Endothelial cell of hepatic sinusoid (primary cell): ENCODE results near the gene GPR149.

Experiments used
- in situ Hi-C: cut with HindIII; loops from 2 replicates; pipeline ENCODE4 v1.10.0; 2017; ENCODE audit warnings: low sequenced_read_pairs

The GPR149 gene

GRCh38 chr3:154349223-154349622, 80.8 kb downstream of the GPR149 start:
- in situ Hi-C loops = no loop called here

DNA sequence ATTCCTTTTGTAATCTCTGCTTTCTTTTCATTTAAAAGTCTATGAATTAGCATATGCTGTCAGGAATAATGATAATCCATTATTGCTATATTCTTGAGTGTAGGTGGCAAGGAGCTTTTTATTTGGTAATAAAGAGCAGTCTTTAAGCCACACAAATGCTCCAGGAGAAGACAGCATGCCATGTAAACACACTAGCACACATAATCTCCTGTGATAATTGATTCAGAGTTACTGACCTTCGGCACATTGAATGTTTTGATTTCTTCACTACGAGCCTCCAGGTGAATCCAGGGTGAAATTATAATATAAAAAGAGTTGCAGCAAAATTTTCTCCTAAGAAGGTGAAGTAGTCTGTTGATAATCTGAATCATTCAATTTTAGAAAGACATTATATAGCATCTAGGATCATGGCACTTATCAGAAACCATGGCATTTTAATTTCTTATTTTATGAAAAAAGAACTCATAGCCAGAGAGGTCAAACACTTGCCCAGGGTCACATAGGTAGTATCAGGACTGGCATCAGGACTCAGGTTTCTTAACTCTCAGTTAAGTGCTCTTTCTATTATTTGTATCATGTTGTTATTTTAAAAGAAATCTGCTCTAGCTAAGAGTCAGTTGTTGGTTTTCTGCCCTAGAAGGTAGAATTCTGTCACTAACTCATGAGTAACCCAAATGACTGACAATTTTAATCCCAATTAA, 84.4 kb downstream of the GPR149 start:
- in situ Hi-C loops = no loop called here

DNA sequence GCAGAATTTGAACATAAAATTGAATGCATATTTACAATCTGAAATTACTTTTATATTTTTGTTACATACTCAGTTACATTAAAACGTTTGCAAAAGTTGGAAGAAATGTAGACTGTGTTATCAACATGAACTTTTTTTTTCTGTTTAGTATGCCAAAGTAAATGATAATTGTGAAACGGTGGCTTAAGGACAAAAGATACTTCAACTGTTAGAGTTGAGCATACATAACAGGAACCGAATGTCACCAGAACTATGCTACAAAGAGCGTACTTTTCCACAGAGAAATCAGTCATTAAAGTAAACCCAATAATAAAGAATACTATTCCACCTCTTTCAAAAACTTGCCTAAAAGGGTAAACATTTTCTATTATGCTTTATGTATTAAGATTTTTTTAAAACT, 91.4 kb downstream of the GPR149 start:
- in situ Hi-C loops = no loop called here

DNA sequence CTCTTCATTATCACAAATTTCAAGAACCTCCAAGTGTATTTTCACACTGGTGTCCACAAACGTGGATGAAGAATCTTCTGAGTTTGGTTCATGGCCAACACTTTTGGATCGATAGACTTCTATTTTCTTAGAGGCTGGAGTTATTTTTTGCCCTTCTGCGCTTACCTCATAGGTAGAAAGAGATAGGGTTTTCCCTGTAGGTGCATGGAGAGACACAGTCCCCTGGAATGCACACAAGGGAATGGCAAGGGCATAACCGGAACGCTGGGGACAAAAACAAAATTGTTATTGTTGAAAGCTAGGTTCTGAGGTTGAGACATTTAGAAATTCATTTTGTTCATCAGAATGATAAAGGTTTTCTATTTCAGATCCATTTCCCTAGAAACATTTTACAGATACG, 92.0 kb downstream of the GPR149 start:
- in situ Hi-C loops = no loop called here

DNA sequence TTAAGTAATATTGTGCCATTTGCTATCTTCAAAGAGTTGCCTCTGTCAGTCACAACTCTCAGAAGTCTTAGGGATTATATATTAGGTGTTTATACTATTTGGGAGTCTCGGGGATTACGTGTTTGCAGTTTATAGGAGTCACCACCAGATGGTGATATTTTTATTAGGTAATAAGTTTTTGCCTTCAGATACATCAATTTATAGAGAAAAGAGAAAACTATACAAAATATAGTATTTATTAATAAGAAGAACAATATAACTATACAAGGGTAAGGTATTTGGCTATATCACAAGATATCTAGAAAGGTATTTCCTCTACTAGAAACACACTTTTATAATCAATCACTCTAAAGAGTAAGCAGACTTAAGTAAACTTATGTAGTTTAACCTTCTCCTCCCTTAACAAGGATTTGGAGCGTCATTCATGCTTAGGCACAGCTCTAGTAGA, 95.0 kb downstream of the GPR149 start:
- in situ Hi-C loops = no loop called here

- in situ Hi-C loops = no loop called here
Measured at GRCh38 chr3:154327871-154328270, 102.1 kb downstream of the GPR149 start.

GRCh38 chr3:154324919-154325318, 105.1 kb downstream of the GPR149 start:
- in situ Hi-C loops = no loop called here

DNA sequence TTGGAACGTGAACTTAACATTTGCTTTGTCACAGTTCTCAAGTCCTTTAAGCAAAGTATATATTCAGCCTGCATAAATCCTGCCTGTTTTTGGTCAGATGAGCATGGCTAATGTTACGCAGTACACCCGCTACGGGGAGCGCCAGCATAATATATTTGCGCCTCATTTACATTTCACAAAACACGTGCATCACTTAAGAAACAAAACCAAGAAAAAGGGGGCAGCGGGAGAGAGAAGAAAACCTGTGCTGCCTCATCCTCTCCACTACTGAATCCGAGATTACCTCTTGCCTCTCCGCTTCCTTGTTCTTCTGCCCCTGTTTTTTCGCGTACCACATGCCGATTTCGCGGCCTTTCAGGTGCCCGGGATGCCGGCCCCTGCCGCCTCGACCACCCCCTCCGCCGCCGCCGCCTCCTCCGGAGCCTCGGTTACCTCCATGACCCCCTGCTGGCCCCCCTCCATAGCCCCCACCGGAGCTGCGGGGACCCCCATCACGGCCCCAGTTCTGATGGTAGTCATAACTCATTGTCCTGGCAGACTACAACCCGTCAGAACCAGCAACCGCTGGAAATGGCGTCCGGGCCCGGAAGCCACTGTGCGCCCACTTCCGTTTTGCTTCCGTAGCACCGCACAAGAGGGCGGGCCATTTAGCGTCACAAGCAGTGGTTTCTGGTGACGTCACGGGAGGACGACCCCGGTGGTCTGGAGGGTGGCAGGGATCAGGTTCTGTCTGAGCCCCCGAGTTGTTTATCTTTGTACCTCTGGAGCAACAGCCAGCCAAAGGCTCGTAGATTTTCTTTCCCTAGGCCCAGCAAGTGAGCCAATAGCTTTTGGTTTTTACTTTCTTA, 105.9 kb downstream of the GPR149 start, which contains the start of gene DHX36:
DHX36 (minus strand) TSS at position 597 of the 848 bp plus-strand sequence; CDS start at position 526, 71 bp downstream.
- in situ Hi-C loops = no loop called here

DNA sequence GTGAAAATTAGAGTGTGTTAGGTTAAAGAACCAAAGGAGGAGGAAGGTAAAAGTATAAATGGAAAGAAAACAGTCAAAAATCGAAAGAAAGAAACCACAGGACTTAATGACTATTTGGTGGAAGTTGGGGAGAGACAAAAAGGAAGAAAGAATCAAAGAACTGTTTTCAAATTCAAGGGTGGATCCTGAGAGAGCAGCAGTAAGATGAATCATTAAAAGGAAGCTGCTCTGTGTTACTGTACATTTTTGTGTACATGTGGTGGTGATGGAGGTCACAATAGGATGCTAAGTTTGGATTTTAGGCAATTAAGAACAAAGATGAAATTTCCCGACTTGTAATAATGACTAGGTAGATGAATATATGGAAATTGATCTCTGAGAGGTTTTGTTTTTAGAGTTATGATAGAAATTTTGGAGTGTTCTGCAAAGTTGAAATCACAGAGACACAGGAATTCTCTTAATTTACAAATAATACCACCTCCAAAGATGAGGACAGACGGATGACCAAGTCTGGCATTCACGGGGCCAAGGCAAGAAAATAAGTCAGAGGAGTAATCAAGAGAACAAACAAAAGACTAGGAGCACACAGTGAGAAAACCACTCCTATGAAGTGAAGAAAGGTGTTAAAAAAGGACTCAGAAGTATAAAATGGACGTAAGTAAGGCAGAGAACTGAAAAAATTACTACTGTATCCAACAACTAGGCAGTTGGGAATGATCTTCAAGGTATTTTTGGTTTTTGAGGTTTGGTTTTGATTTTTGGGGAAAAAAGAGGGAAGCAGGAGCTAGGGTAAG, 112.8 kb downstream of the GPR149 start:
- in situ Hi-C loops = no loop called here

GRCh38 chr3:154314152-154314551, 115.8 kb downstream of the GPR149 start:
- in situ Hi-C loops = no loop called here

GRCh38 chr3:154310840-154311239, 119.2 kb downstream of the GPR149 start:
- in situ Hi-C loops = no loop called here

DNA sequence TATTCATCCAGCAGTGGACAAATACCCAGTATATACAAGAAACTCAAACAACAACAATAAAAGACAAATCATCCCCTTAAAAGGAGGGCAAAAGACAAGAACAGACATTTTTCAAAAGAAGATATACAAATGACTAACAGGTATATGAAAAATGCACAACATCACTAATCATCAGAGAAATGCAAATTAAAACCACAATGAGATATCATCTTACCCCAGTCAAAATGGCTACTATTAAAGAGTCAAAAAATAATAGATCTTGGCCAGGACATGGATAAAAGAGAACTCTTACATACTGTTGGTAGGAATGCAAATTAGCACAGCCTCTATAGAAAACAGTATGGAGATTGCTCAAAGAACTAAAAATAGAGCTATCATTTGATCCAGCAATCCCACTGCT, 122.6 kb downstream of the GPR149 start:
- in situ Hi-C loops = no loop called here

- in situ Hi-C loops = no loop called here
Measured at GRCh38 chr3:154304936-154305335, 125.1 kb downstream of the GPR149 start.

- in situ Hi-C loops = no loop called here
Measured at GRCh38 chr3:154304116-154304786, 125.7 kb downstream of the GPR149 start.

GRCh38 chr3:154301561-154301960, 128.4 kb downstream of the GPR149 start:
- in situ Hi-C loops = no loop called here

- in situ Hi-C loops = no loop called here
Measured at GRCh38 chr3:154294016-154294415, 136.0 kb downstream of the GPR149 start.

DNA sequence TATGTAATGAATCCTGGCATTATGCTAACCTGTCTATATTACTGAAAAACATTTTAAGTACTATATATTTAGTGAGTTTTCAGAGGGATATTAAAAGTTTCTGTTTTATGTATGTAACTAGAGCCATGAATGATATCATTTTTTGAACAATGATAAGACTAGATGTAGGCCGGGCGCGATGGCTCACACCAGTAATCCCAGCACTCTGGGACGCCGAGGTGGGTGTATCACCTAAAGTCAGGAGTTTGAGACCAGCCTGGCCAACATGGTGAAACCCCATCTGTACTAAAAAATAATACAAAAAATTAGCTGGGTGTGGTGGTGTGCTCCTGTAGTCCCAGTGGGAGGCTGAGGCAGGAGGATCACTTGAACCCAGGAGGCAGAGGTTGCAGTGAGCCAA, 139.8 kb downstream of the GPR149 start:
- in situ Hi-C loops = no loop called here
